ENCODE data around the gene PYGO2. TPM values are rescaled to one million over a fixed set of nuclear protein-coding genes. Genes with fewer than 3 reads are reported as not detected.

PYGO2 gene
- total RNA-seq, 4 donors from 2014 or later: 14.4 to 18.8 (median 17.5) TPM

DNA sequence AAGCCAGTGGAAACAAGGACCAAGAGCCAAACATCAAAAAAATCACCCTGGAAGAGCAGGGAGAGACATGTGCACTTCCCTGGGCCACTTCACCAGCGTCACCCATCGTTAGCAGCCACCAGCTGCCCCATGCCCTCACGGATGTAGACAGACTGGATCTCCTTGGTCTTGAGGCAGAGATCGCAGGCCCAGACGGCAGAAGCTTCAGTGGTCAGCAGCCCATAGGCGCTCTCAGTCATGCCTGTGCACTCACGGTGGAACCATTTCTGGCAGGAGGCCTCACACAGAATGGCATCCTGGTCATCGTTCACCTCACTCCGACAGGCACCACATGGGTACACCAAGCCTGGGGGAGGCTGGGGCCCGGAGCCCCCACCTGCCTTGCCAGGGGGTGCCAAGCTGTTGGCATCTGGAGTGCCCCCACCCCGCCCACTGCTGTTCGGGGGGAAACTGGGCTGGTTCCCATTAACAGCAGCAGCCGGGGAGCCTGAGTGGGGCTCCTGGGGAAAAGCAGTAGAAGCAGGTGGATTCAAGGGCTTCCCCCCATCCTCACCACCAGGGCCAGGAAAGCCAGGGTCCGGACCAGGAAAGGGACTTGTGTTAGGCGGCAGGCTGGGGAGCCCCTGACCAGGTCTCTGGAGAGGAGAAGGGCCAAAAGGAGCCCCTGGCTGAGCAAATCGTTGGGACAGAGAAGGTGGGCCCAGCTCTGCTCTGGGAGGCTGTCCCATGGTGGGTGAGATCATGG is 2.7 kb downstream of the PYGO2 start:
- Histone ChIP-seq H3K4me3 (no peak overlapping the region), H3K4me1 (peaks cover 37 to 87% (median 50%) of the 10 kb centered on the region in 3 donors), H3K9me3 (no peaks in the 10 kb centered on the region), H3K27me3 (no peaks in the 10 kb centered on the region), H3K36me3 (peaks cover 8 to 40% (median 22%) of the 10 kb centered on the region in 3 donors), H3K27ac (peak overlapping the region in 2 of 4 donors; percentile 4 to 9)
- DNase-seq: no peak
- intact Hi-C loops (cut with DNase I): loop anchor here (10.0 kb wide), 1 partner anchor 394 kb away; the partner anchor contains the start of gene CHRNB2
- no peak for TF ChIP-seq CTCF (IDR thresholded peaks at IDR 0.05)
- TF ChIP-seq POLR2A (IDR thresholded peaks at IDR 0.05): no peak
- WGBS, 2 donors: 89% methylated on average over 3 of the region's 16 CpGs; no CpG with 5 or more reads in 1 of the 2 donors

- H3K27ac ChIP-seq: peak overlapping the region in 2 of 4 donors; percentile 4 to 89
- H3K4me3 ChIP-seq: no peak overlapping the region
- WGBS, 2 donors: 50 to 80% methylated on average over 2 of the region's 2 CpGs
- no peaks in the 10 kb centered on the region for H3K27me3 ChIP-seq
- TF ChIP-seq POLR2A (IDR thresholded peaks at IDR 0.05) (no peak), CTCF (IDR thresholded peaks at IDR 0.05) (no peak)
- H3K9me3 ChIP-seq: no peaks in the 10 kb centered on the region
- peaks cover 8 to 32% (median 14%) of the 10 kb centered on the region in 3 donors for H3K36me3 ChIP-seq
- intact Hi-C loops (cut with DNase I): loop anchor here (10.0 kb wide), 1 partner anchor 393 kb away; the partner anchor contains the start of gene CHRNB2
- DNase-seq: no peak
- peaks cover 36 to 87% (median 57%) of the 10 kb centered on the region in 3 donors for H3K4me1 ChIP-seq
These were observed 3.5 kb downstream of the PYGO2 start for GRCh38 chr1:154958036-154958435.

GRCh38 chr1:154957091-154957657 is 4.4 kb downstream of the PYGO2 start:
- H3K4me1 ChIP-seq: peaks cover 28 to 87% (median 57%) of the 10 kb centered on the region in 3 donors
- intact Hi-C loops (cut with DNase I): loop anchor here (10.0 kb wide), 1 partner anchor 392 kb away; the partner anchor contains the start of gene CHRNB2
- peaks cover 8 to 27% (median 10%) of the 10 kb centered on the region in 3 donors for H3K36me3 ChIP-seq
- no peak for DNase-seq
- no peak overlapping the region for H3K4me3 ChIP-seq
- no peaks in the 10 kb centered on the region for H3K9me3 ChIP-seq
- WGBS, 2 donors: 32 to 65% methylated on average over 9 of the region's 9 CpGs
- H3K27ac ChIP-seq: peak overlapping the region; percentile 79 to 89 (median 85)
- TF ChIP-seq POLR2A (IDR thresholded peaks at IDR 0.05) (no peak), CTCF (IDR thresholded peaks at IDR 0.05) (no peak)
- no peaks in the 10 kb centered on the region for H3K27me3 ChIP-seq

- peaks cover 28 to 90% (median 63%) of the 10 kb centered on the region in 3 donors for H3K4me1 ChIP-seq
- 7 to 9% methylated on average over 4 to 6 of the region's 6 CpGs for WGBS, 2 donors
- intact Hi-C loops (cut with DNase I): loop anchor here (10.0 kb wide), 1 partner anchor 392 kb away; the partner anchor contains the start of gene CHRNB2
- DNase-seq: no peak
- H3K36me3 ChIP-seq: peaks cover 8 to 31% (median 10%) of the 10 kb centered on the region in 3 donors
- peak overlapping the region; percentile 43 to 71 (median 55) for H3K4me3 ChIP-seq
- no peaks in the 10 kb centered on the region for H3K27me3 ChIP-seq
- TF ChIP-seq CTCF (IDR thresholded peaks at IDR 0.05) (no peak), POLR2A (IDR thresholded peaks at IDR 0.05) (no peak)
- H3K27ac ChIP-seq: peak overlapping the region; percentile 79 to 89 (median 85)
- no peaks in the 10 kb centered on the region for H3K9me3 ChIP-seq
These were observed 5.0 kb downstream of the PYGO2 start for GRCh38 chr1:154956544-154956941.
